Astrocyte (in vitro differentiated cells and primary cell): ENCODE data around the gene ZNF653. TPM values are rescaled to one million over a fixed set of nuclear protein-coding genes. Genes with fewer than 3 reads are reported as not detected.

Experiments
- DNase-seq: peaks from one replicate; pipeline ENCODE4 v3.0.0-alpha.2; 2010; ENCODE audit warnings: low read depth
- FAIRE-seq: peaks from 2 replicates; lab custom pipeline; 2011; peaks lifted over from hg19 to GRCh38; lab: Jason Lieb, UNC
- H2AFZ ChIP-seq: 2 replicates; pipeline ENCODE4 v1.6.0; 2012; ENCODE audit warnings: low read depth, low read length, inconsistent platforms
- H3K27ac ChIP-seq: 2 replicates; pipeline ENCODE4 v1.5.1; 2011; ENCODE audit warnings: low read depth, low read length, inconsistent platforms
- H3K27me3 ChIP-seq: 2 replicates; pipeline ENCODE4 v1.6.0; 2011; ENCODE audit warnings: low read length, inconsistent platforms; ENCODE audit not compliant: insufficient read depth
- H3K36me3 ChIP-seq: 2 replicates; pipeline ENCODE4 v1.5.1; 2011; ENCODE audit warnings: low read length, inconsistent platforms; ENCODE audit not compliant: insufficient read depth
- H3K4me1 ChIP-seq: 2 replicates; pipeline ENCODE4 v1.5.1; 2011; ENCODE audit warnings: low read length, inconsistent platforms; ENCODE audit not compliant: insufficient read depth
- H3K4me2 ChIP-seq: 2 replicates; pipeline ENCODE4 v1.6.0; 2012; ENCODE audit warnings: low read length, inconsistent platforms
- H3K4me3 ChIP-seq: 2 replicates; pipeline ENCODE4 v1.5.1; 2011; ENCODE audit warnings: low read depth, mild to moderate bottlenecking, low read length, inconsistent platforms; ENCODE audit not compliant: insufficient read depth
- H3K79me2 ChIP-seq: 2 replicates; pipeline ENCODE4 v1.6.0; 2012; ENCODE audit warnings: mild to moderate bottlenecking, low read length, inconsistent platforms; ENCODE audit not compliant: insufficient read depth
- H3K9ac ChIP-seq: 2 replicates; pipeline ENCODE4 v1.6.0; 2012; ENCODE audit warnings: mild to moderate bottlenecking, low read length, inconsistent platforms
- H3K9me3 ChIP-seq: 2 replicates; pipeline ENCODE4 v1.5.1; 2012; ENCODE audit warnings: low read depth, mild to moderate bottlenecking, low read length, inconsistent platforms; ENCODE audit not compliant: insufficient read depth
- H4K20me1 ChIP-seq: 2 replicates; pipeline ENCODE4 v1.6.0; 2012; ENCODE audit warnings: low read length, inconsistent platforms; ENCODE audit not compliant: insufficient read depth
- H3K27ac Mint-ChIP-seq: one replicate; pipeline ENCODE4 v1.8.0; 2021; ENCODE audit warnings: mild to moderate bottlenecking, mixed read lengths; ENCODE audit not compliant: unreplicated experiment
- H3K27me3 Mint-ChIP-seq: one replicate; pipeline ENCODE4 v1.8.0; 2021; ENCODE audit warnings: low read depth, mixed read lengths; ENCODE audit not compliant: unreplicated experiment
- H3K36me3 Mint-ChIP-seq: one replicate; pipeline ENCODE4 v1.8.0; 2021; ENCODE audit warnings: low read depth, mixed read lengths; ENCODE audit not compliant: unreplicated experiment
- H3K4me1 Mint-ChIP-seq: one replicate; pipeline ENCODE4 v1.8.0; 2021; ENCODE audit warnings: low read depth, mixed read lengths; ENCODE audit not compliant: unreplicated experiment
- H3K4me3 Mint-ChIP-seq: one replicate; pipeline ENCODE4 v1.8.0; 2021; ENCODE audit warnings: mild to moderate bottlenecking, moderate library complexity, mixed read lengths; ENCODE audit not compliant: unreplicated experiment
- H3K9me3 Mint-ChIP-seq: one replicate; pipeline ENCODE4 v1.8.0; 2021; ENCODE audit warnings: mild to moderate bottlenecking, mixed read lengths; ENCODE audit not compliant: unreplicated experiment
- CTCF ChIP-seq: IDR thresholded peaks from 2 replicates; pipeline ENCODE4 v1.5.1; 2011; ENCODE audit warnings: low read depth, mild to moderate bottlenecking, inconsistent platforms, low read length, moderate library complexity; ENCODE audit not compliant: insufficient read depth
- EZH2 ChIP-seq: IDR thresholded peaks from 2 replicates; pipeline ENCODE4 v1.6.1; 2012; ENCODE audit warnings: mild to moderate bottlenecking, low read length, inconsistent platforms; ENCODE audit not compliant: insufficient read depth
- total RNA-seq: library from RNA; stranded (reverse); gene quantifications from 2 replicates; pipeline ENCODE4 v1.2.1, GENCODE V29; 2021

The ZNF653 gene
- total RNA-seq, 1 donor from 2014 or later = 7.6 TPM

DNA sequence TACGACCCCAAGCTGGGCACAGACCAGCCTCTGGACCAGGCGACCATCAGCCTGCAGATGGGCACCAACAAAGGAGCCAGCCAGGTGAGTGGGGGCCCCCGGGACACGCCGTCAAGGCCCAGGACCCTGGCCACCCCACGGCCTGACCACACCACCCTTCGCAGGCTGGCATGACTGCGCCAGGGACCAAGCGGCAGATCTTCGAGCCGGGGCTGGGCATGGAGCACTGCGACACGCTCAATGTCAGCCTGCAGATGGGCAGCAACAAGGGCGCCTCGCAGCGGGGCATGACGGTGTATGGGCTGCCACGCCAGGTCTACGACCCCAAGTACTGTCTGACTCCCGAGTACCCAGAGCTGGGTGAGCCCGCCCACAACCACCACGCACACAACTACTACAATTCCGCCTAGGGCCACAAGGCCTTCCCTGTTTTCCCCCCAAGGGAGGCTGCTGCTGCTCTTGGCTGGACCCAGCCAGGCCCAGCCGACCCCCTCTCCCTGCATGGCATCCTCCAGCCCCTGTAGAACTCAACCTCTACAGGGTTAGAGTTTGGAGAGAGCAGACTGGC is 43.8 kb upstream of the ZNF653 start:
- DNase-seq = no peak
- H3K36me3 Mint-ChIP-seq = peaks cover 14% of the 10 kb centered on the region
- Histone ChIP-seq H3K79me2 (no peaks in the 10 kb centered on the region), H3K27ac (no peak overlapping the region), H2AFZ (no peak overlapping the region), H3K36me3 (peaks cover 10% of the 10 kb centered on the region), H3K4me1 (peaks cover 4% of the 10 kb centered on the region), H3K9ac (no peak overlapping the region), H3K9me3 (no peaks in the 10 kb centered on the region), H3K4me3 (no peak overlapping the region), H4K20me1 (peaks cover 26% of the 10 kb centered on the region), H3K4me2 (no peak overlapping the region), H3K27me3 (no peaks in the 10 kb centered on the region)
- no peak for FAIRE-seq
- TF ChIP-seq CTCF (no peak), EZH2 (no peak)
- H3K27ac Mint-ChIP-seq = no peak overlapping the region
- H3K4me3 Mint-ChIP-seq = no peak overlapping the region
- H3K9me3 Mint-ChIP-seq = no peaks in the 10 kb centered on the region
- peaks cover 7% of the 10 kb centered on the region for H3K4me1 Mint-ChIP-seq
- H3K27me3 Mint-ChIP-seq = no peaks in the 10 kb centered on the region

DNA sequence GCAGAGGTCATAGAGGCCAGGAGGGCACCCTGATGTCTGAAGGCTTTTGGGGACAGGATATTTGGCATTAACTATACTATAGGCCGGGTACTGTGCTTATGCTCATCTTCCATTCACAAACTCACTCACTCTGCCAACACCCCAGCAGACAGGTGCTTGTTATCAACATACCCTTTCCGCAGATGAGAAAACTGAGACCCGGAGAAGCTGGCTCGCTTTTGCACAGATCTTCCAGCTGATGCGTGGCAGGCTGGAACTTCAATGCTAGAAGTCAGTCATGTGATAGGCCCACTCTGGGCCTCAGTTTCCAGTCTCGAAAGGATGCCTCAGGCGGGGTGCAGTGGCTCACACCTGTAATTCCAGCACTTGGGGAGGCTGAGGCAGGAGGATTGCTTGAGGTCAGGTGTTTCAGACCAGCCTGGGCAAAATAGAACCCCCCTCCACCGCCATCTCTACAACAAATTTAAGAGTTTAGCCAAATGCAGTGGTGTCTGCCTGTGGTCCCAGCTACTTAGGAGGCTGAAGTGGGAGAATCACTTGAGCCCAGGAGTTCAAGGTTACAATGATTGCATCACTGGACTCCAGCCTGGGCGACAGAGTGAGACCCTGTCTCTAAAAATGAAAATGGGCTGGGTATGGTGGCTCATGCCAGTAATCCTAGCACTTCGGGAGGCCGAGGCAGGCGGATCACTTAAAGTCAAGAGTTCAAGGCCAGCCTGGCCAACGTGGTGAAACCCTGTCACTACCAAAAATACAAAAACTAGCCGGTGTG is 42.5 kb upstream of the ZNF653 start:
- Histone ChIP-seq H3K9me3 (no peaks in the 10 kb centered on the region), H3K79me2 (no peaks in the 10 kb centered on the region), H3K27me3 (no peaks in the 10 kb centered on the region), H3K4me3 (no peak overlapping the region), H4K20me1 (peaks cover 14% of the 10 kb centered on the region), H3K36me3 (peaks cover 10% of the 10 kb centered on the region), H3K4me2 (no peak overlapping the region), H3K4me1 (peaks cover 4% of the 10 kb centered on the region), H3K27ac (no peak overlapping the region), H3K9ac (no peak overlapping the region), H2AFZ (no peak overlapping the region)
- DNase-seq = no peak
- no peak for FAIRE-seq
- Mint-ChIP-seq H3K27me3 (no peaks in the 10 kb centered on the region), H3K27ac (no peak overlapping the region), H3K4me3 (no peak overlapping the region), H3K4me1 (peaks cover 7% of the 10 kb centered on the region), H3K36me3 (peaks cover 13% of the 10 kb centered on the region), H3K9me3 (no peaks in the 10 kb centered on the region)
- TF ChIP-seq CTCF = no peak
- no peak for TF ChIP-seq EZH2

- H3K36me3 Mint-ChIP-seq = peaks cover 6% of the 10 kb centered on the region
- H3K27me3 ChIP-seq = no peaks in the 10 kb centered on the region
- H3K27me3 Mint-ChIP-seq = no peaks in the 10 kb centered on the region
- FAIRE-seq (no peak), DNase-seq (no peak)
- H2AFZ ChIP-seq = no peak overlapping the region
- H3K9ac ChIP-seq = no peak overlapping the region
- peak overlapping the region; percentile 99 for H3K4me2 ChIP-seq
- H3K27ac ChIP-seq = no peak overlapping the region
- TF ChIP-seq CTCF (no peak), EZH2 (no peak)
- H3K9me3 Mint-ChIP-seq = no peaks in the 10 kb centered on the region
- H3K4me3 Mint-ChIP-seq = peak overlapping the region; percentile 29
- H3K9me3 ChIP-seq = no peaks in the 10 kb centered on the region
- H3K4me1 Mint-ChIP-seq = peaks cover 19% of the 10 kb centered on the region
- H3K4me3 ChIP-seq = peak overlapping the region; percentile 5
- peaks cover 31% of the 10 kb centered on the region for H3K4me1 ChIP-seq
- peaks cover 3% of the 10 kb centered on the region for H3K36me3 ChIP-seq
- H3K79me2 ChIP-seq = peaks cover 15% of the 10 kb centered on the region
- peaks cover 9% of the 10 kb centered on the region for H4K20me1 ChIP-seq
- no peak overlapping the region for H3K27ac Mint-ChIP-seq
These were observed 35.6 kb upstream of the ZNF653 start for GRCh38 chr19:11541238-11541637.
